ENCODE measurements around the gene NBPF1. TPM values are rescaled to one million over a fixed set of nuclear protein-coding genes. Genes with fewer than 3 reads are reported as not detected.
"Not testable (repeated sequence)": the region's sequence is repeated elsewhere in the genome, so short reads cannot be mapped to it uniquely, and the experiment has no call there.

The NBPF1 gene
- total and polyA plus RNA-seq, 8 donors, result 35.2 to 125 (median 106) TPM

DNA sequence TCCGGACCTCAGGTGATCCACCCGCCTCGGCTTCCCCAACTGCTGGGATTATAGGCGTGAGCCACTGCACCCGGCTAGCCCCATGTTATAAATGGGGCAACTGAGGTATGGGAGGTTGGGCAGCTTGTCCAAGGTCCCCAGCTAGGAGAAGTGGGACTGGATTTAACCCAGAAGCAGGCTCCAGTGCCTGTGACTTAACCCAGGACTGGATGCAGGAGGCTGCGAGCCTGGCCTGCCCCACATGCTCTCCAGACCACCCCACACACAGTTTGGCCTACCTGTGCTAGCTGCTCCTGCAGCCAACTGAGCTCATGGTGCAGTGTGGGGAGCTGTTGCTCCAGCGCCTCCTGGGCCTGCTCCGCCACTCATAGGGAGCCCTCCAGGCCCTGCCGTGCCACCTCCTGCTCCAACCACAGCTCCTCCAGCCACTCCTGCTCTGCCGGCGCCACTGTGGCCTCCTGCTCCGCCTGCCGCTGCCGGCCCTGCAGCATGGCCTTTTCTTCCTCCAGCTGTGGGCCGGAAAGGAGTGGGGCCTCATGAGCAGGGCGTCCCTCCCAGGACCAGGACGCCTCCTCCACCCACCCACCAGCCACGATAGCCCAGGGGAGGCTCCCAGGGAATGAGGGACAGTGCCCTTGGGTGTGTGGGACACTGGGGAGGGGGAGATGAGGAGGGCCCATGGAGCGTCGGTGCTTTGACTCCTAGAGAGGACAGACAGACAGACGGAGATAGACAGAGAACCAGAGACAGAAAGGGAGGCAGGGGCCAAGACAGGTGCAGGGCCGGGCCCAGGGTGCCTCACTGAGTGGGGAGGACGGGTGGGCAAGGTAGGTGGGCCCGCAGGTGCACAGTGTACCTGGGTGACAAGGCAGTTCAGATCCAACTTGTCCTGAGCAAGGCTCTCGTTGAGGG, 12.4 kb upstream of the NBPF1 start:
- Histone ChIP-seq H3K27me3 (no peaks in the 10 kb centered on the region), H3K9me3 (no peaks in the 10 kb centered on the region), H3K4me1 (no peaks in the 10 kb centered on the region), H3K27ac (no peak overlapping the region), H3K36me3 (peaks cover under 1 to 94% of the 10 kb centered on the region in 2 donors), H3K4me3 (no peak overlapping the region)
- TF ChIP-seq, protein P1, sequence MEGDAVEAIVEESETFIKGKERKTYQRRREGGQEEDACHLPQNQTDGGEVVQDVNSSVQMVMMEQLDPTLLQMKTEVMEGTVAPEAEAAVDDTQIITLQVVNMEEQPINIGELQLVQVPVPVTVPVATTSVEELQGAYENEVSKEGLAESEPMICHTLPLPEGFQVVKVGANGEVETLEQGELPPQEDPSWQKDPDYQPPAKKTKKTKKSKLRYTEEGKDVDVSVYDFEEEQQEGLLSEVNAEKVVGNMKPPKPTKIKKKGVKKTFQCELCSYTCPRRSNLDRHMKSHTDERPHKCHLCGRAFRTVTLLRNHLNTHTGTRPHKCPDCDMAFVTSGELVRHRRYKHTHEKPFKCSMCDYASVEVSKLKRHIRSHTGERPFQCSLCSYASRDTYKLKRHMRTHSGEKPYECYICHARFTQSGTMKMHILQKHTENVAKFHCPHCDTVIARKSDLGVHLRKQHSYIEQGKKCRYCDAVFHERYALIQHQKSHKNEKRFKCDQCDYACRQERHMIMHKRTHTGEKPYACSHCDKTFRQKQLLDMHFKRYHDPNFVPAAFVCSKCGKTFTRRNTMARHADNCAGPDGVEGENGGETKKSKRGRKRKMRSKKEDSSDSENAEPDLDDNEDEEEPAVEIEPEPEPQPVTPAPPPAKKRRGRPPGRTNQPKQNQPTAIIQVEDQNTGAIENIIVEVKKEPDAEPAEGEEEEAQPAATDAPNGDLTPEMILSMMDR (IDR thresholded peaks at IDR 0.05), result no peak
- intact Hi-C loops (cut with DNase I), result no loop called here
- ATAC-seq (no peak), DNase-seq (peak in 2 of 4 donors; percentile 47 to 91)

DNA sequence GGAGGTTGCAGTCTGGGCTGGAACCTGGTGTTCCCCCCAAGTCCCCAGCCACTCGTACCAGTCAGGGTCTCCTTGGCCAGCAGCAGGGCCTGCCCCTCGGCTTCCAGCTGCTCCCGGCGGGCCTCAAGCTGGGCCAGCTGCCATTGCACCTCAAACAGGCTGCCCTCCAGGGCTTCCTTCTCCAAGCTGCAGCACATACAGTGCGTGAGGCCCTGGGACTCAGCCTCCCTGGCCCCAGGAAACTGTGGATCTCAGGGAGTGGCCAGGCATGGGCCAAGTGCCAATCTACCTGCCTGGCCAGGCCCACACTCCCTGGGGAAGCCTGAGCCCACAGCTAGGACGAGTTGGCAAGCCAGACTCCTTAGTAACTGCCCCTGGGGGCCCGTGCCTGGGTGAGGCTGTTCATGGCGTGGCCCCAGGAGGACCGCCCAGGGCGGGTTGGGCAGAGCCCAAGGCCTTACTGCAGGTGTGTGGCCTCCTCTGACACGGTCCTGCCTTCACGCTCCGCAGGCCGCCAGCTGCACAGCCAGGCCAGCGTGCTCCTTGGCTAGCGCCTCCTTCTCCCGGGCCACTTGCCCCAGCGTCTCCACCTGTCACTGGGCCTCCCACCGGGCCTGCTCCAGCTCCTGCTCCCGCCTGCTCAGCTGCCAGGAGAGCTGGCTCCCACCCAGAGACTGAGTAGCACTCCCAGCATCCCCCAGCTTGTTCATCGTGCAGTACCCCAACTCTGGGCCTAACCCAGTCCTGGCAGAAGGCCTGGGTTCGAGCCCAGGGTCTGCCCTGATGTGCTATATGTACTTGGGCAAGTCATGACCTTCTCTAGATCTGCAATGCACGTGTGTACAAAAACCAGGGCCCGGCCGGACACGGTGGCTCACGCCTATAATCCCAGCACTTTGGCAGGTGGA, 10.7 kb upstream of the NBPF1 start:
- intact Hi-C loops (cut with DNase I); H3K4me1 ChIP-seq; H3K9me3 ChIP-seq; H3K27me3 ChIP-seq; H3K27ac ChIP-seq; H3K4me3 ChIP-seq: not testable (repeated sequence)
- ATAC-seq (peak; percentile 30), DNase-seq (peak in 2 of 4 donors; percentile 62 to 92)
- H3K36me3 ChIP-seq, result peaks cover 0 to 81% of the 10 kb centered on the region in 2 donors

DNA sequence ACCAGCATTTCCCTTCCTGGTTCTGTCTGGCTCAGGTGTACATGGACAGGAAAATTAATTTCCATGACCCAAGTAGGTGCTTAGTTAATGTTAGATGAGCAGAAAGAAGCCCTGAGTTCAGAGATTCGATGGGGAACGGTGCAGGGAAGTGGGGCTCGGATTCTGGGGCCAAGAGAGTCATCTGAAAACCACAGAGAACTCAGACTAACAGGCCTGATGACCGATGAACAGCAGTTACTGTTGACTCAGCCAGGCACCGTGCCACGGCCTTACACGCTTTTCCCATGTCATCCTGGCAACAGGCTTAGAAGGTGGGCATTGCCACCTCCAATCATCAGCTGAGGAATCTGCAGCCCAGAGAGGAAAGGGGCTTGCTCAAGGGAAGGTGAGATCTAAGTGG, 10.0 kb upstream of the NBPF1 start:
- ATAC-seq; H3K4me1 ChIP-seq; intact Hi-C loops (cut with DNase I); H3K27me3 ChIP-seq; H3K4me3 ChIP-seq; H3K27ac ChIP-seq; H3K9me3 ChIP-seq: not testable (repeated sequence)
- H3K36me3 ChIP-seq, result peaks cover 0 to 79% of the 10 kb centered on the region in 2 donors
- peak in 2 of 4 donors; percentile 45 to 84 for DNase-seq

DNA sequence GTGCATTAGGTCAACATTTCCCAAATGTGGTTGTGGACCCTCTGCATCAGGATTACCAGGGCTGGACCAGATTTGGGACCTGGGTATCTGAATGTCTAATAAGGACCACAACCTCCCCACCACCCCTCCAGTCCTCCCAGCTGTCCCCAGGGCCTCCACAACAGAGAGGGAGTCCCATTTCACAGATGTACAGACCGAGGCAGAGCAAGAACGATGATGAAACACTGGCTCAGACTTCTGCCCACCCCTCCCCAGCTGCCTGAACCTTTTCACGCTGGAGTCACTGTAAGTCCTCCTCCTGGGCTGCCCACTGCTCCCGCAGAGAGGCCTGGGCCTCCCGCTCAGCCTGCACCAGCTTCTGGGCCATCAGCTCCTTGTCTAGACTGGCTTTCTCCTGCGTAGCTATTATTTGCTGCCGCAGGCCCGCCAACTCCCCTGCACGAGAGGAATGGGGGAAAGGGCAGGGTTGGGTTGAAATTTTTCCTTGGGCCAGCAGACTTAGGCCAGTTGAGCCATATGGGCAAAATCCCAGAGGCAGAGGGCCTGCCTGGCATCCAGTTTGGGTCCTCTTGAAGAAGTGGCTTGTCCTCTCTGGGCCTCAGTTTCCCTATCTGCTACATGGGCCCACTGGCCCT, 8.4 kb upstream of the NBPF1 start:
- H3K27ac ChIP-seq; ATAC-seq; H3K4me3 ChIP-seq; H3K27me3 ChIP-seq; H3K4me1 ChIP-seq; H3K9me3 ChIP-seq; intact Hi-C loops (cut with DNase I): not testable (repeated sequence)
- peak in 2 of 4 donors; percentile 34 to 82 for DNase-seq
- peaks cover 0 to 76% of the 10 kb centered on the region in 2 donors for H3K36me3 ChIP-seq

DNA sequence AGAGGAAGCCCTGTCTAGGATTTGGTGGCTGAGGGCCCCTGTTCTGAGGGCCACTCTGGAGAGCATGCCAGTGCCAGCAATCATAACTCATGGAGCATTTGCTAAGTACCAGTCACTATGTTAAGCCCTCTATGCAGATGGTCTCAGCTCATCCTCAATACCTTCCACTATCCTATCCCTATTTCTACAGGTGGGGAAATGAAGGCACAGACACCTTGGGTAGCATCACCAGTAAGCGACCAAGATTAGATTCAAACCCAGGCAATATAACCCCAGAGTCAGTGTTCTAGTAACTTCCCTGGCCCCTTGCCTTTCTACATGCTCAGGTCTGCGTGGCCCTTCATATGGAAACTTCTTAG, 7.9 kb upstream of the NBPF1 start:
- TF ChIP-seq, protein P1 (IDR thresholded peaks at IDR 0.05), result peak in 1 of 2 donors; percentile 67
- intact Hi-C loops (cut with DNase I), result no loop called here
- H3K27me3 ChIP-seq, result no peaks in the 10 kb centered on the region
- DNase-seq (no peak), ATAC-seq (no peak)
- peaks cover 0 to 71% of the 10 kb centered on the region in 2 donors for H3K36me3 ChIP-seq
- no peak overlapping the region for H3K27ac ChIP-seq
- no peaks in the 10 kb centered on the region for H3K9me3 ChIP-seq
- no peaks in the 10 kb centered on the region for H3K4me1 ChIP-seq
- no peak overlapping the region for H3K4me3 ChIP-seq

DNA sequence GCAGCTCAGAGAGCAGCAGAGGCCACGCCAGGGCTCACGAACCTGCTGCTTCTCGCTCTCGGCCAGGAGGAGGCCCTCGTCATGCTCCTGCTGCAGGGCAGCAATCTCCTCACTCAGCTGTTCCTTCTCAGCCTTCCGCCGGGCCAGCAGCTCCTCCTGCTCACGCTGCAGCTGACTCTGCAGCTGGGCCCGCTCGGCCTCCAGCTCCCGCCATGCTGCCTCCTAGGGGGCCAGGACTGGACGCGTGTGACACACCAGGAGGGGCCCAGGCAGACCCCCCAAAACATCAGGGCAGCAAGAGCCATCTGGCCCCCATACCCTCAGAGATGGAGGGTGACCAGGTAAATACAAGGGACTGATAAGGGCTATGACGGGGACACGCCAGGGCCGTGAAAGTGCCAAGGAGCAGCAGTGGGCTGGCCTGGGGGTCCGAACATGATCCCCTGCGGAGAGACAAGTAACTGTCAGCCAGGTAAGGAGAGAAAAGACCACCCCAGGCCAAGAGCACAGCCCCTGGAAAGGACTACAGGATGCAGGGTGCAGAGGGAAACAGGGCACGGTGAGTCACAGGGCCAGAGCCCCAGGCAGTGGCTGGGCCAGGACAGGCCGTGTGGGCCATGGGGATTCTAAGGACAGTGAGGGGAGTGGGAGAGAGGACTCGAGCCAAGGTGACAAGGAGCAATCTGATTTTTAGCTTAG, 6.6 kb upstream of the NBPF1 start:
- peak in 3 of 4 donors; percentile 36 to 87 (median 43) for DNase-seq
- H3K27me3 ChIP-seq; H3K4me3 ChIP-seq; H3K27ac ChIP-seq; intact Hi-C loops (cut with DNase I); H3K9me3 ChIP-seq; H3K4me1 ChIP-seq; ATAC-seq: not testable (repeated sequence)
- peaks cover 0 to 58% of the 10 kb centered on the region in 2 donors for H3K36me3 ChIP-seq
